Fibroblast of skin of scalp (primary cell): ENCODE data around the gene FLT1.

Experiments
- DNase-seq: peaks from one replicate; pipeline ENCODE4 v3.0.0-alpha.2; 2013

FLT1 gene

DNA sequence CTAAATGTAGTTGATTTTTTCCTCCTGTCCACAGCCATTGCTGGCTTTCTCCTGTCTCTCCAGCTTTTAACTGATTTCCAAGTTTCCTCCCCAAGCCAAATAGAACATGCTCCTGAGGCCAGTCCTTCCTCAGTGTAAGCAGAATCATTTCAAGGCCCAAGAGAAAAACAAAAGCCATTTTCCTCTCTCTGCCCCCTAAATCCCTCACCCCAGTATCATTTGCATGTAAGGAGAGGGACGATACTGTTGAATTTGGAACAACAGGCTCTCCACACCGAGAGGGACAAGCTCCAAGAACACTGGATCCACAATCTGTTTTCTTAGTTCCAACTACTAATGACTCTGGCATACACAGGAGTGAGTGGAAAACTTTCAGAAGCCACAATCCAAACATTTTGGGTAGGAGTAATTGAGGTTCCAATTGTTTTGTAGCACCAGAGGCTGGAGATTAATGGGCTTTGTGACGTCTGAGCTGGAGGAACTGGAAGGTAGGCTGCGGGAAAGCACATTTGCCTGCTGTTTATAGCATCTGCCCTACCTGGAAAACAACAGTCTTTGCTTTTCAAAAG is 156.8 kb downstream of the FLT1 start:
- DNase-seq, result no peak

DNA sequence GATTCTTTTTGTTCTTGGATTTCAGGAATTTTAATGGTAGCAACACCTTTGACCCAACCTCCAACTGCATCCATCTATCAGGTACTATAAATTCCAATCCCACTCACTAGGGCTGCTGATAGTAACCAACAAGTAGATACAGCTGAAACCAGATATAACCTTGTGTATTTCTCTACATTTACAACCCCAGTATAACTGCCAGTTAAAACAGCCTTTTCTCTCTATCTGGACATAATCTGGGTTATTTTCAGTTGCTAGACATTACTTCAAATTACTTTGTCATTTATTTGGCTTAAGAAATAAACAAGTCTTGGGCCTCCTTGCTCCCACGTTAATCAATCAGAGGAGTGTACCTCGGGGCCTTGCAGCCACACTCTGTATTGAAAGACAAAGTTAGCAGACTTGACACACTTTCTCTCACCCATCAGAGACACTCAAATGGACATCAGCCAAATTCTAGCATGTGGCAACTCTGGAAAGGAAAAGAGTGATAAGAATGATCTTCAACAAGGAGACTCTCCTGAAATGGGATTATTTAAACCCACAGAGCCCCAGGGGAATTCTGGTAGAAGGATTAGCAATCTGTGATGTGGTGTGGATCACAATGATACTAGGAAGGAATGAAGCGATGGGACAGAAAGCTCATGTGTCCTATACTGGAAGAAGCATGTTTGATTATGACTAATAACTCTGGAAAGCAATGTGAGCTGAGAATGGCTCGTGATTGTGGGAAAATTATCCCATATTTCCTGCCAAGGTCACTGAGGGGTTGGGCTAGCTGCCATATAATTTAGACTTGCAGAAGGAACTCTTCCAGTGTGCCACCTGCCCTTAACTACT is 157.5 kb downstream of the FLT1 start:
- DNase-seq, result peak; percentile 93

DNA sequence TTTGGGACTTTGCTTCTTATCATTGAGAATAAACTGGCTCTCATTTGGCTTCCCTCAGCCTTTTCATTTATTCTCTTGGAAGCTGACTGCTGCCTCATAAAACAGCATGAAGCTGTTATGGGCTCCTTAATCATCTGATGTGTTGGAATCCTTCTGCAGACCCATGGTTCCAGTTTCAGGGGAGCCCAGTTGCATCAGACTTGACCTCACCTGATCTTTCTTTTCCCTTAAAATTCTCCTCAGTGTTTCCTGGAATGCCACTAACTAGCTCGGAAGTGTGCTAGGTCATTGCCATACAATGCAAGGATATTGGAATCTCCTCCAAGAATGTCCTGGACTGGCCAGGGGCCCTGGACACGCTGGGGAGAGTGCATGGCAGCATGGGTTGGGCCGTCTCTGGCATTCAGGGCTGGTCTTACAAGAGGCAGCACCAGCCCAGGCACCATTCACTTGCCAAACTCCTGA is 158.7 kb downstream of the FLT1 start:
- no peak for DNase-seq

DNA sequence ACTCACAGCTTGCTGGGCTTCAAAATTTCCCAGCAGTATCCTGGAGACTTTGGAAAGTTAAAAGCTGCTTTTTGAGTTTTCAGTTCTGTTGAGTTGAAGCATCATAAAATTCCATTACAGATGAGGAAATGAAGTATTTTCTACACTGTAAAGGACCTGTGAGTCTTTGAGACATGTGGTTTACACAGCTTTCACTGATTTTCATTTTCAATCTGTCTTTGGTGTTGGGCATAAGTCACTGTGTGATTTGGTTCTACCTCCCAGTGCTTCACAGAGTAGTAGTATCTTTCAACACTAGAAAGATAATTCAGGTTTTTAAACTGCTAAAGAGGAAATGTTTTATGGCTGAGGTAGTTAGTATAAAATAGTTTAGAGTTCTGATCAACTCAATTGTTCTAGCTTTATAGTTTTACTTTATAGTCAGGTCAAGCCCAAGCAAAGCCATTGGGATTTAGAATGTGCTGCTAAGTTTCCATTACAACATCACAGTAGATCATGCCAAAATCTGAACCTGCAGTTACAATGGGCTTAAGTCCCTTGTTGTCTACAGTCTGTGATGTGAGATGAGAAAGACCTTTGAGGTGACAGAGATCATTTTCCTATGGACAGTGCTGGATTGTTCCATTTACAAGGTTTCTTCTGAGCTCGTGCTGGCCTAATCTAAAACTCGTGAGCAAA is 161.6 kb downstream of the FLT1 start:
- no peak for DNase-seq

DNA sequence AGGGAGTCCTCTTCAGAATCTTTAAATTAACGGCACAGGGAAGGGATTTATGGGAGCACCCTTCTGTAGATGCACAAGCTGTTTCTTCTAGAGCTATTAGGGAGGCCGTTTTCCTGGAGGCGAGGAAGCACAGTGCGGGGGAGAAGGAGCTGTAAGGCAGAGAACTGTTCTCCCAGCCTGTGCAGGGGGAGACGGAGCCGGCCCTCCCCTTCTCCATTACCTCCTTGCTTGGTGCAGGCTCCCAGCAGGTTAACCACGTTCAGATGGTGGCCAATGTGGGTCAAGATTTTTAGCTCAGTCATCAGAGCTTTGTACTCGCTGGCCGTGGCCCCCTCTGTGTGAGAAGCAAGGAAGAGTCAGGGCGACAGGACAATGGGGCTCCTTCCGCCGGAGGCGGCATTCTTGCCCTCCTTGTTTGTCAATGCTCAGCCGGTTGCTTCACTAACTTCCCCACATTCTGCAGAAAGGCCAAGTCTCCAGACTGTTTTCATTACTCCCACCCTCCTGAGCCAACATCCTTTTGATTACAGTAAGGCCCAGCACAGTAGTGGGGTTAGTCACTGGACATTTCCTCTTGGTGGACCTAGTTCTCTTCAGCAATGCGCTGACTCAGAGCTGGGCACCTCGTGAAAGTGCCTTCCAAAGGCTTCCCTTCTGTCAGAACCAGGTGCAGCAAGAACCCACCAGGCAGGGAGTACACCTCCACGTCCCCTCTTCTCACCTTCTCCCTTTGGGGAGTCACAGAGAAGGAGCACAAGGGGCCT is 165.4 kb downstream of the FLT1 start:
- DNase-seq, result peak; percentile 77

DNA sequence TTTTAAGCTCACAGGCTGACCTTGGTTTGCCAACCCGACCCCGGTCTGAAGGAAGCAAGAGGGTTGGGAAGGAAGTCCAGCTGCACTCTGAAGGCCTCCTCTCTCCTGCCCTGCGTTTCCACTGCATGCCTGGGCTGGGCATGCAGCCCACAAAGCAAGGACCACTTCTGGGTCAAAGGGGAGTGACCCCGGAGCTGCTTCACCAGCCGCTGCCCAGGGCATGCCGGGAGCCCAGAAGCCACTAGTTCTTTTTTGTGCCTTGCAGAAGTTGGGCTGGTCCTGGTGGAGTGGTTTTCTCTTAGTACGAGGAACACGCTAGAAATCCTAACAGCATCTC is 166.7 kb downstream of the FLT1 start:
- no peak for DNase-seq

DNA sequence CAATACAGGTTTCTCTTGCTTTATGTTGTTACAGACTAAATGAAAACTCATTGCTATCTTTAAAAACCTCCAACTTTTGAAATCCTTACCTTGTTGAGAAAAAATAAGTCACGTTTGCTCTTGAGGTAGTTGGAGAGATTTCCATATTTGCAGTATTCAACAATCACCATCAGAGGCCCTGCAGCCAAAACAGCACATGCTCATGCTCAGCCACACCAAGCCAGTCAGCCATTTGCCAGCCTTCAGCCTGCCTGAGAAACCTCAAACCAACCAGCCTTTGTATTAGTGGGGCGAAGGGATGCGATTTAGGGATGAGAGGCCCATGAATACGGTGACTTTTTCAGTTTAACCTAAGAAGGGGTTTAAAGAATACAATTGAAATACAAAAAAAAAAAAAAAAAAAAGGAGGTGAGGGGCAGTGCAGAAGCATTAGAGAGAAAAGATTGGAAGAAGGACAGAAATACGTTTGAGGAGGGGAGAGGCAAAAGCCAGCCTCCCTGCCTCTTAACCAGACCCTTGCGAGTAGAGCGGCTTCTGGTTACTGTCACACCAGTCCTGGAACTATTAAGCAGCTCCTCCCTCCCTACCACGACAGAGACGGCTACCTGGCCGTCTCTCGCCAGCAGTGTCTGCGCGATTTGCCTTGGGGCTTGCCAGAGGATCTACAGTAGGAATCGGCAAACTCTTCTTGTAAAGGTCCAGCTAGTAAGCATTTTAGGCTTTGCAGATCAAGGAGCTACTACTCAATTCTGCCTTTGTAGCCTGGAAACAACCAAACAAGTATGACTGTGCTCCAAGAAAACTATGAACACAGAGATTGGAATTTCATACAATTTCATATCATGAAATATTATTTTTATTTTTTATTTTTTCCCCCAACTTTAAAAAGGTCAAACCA is 167.3 kb downstream of the FLT1 start:
- DNase-seq, result peak; percentile 31

DNA sequence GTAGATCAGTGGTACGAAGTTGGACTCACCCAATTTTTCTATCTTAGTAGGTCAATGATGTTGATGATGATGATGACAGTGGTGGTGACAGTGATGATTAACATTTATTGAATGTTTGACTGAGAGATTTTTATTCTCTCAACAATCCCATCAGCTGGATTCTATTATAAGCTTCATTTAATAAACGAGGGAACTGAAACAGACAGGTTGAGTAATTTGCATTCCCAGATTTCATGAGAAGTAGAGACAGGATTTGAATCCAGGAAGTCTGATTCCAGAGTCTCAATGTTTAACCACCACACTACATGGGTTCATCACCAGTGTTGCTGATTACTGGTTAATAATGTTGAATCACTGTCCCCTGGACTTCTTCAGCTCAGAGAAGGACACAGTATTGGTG is 168.9 kb downstream of the FLT1 start:
- peak; percentile 44 for DNase-seq

DNA sequence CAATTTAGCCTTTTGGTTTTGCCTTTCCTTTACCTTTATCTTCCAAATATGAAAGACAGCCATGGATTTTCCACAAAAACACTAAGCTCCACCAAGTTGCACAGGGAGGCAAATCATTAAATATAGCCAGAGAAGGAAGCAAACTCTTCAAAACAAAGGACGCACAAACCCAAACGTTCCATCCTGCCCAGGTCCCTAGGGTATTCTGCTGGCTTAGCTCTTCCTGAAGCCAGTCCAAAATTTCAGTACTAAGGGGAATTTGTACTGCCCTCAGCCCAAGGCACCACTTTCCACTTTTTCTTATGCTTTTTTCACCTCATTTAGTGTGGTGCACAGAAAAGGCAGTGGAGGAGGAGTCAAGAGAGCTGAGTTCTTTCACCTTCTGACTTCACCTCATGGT is 169.9 kb downstream of the FLT1 start:
- peak; percentile 59 for DNase-seq

DNA sequence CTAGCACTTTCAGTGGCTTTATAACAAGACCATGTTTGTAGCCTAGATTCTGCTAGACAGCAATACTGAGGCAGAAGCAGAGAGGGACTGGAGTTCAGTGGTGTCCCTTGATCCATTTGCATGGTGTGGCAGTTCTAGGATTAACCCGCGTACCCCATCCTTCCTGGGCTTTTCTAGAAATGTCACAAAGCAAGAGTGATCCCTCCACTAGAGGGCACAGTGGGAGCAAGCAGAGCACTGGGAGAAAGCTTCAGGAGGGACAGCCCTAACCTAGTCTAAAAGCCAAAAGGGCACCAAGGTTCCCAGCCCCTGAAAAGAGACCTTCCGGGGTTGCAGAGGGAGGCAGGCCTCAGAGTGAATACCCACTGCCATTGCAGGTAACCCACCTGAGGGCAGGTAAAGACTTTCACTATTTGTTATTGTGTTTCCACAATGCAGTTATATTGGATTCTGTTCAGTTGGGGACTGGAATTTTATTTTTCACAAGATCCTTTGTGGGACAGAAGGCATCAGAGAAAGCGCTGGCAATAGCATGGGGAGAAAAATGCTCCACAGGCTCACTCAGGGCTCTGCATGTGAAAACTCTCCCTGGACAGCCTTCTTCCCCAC is 170.6 kb downstream of the FLT1 start:
- peak; percentile 71 for DNase-seq

DNA sequence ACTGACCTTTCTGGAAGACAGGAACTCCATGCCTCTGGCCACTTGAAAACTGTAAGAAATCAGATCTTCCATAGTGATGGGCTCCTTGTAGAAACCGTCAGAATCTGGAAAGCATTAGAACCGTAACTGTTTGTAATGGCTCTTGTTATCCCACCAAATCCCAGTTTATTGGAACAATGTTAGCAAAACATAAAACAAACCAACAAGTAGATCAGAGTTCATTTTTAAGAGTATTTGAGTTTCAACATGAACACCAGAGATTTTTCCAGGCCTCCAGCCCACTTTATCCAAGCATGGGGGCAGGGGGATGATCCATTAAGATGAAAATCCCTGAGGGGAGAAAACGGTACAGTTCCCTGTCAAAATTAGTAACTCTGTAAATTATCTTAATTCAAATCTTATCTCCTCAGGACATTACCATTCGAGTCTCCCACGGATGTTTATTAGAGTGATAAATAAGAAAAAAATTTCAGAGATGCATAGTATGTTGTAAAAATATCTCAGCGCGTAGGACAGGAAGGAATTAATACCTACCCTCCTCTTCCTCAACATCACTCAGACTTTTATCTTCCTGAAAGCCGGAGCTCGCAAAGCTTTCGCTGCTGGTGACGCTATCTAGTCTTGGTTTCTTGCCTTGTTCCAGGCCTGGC is 172.5 kb downstream of the FLT1 start:
- DNase-seq, result peak; percentile 29

DNA sequence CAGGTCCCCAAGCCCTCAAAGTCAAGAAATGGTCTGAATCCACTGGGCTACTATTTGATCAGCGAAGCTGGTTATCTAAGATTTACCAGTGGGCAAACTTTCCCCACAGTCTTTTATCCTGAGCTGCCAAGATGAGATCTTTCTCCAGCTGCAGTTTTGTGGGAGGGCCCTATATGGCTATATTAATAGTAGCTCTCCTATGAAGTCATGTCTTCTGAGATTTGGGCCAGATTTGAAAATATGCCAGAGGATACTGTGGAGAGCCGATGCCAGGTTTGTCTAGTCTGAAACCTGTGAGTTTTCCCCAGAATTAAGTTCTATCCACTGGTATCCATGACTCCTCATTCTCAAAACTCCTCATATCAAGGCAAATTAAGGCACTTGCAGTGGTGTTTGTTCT is 173.2 kb downstream of the FLT1 start:
- DNase-seq, result no peak

DNA sequence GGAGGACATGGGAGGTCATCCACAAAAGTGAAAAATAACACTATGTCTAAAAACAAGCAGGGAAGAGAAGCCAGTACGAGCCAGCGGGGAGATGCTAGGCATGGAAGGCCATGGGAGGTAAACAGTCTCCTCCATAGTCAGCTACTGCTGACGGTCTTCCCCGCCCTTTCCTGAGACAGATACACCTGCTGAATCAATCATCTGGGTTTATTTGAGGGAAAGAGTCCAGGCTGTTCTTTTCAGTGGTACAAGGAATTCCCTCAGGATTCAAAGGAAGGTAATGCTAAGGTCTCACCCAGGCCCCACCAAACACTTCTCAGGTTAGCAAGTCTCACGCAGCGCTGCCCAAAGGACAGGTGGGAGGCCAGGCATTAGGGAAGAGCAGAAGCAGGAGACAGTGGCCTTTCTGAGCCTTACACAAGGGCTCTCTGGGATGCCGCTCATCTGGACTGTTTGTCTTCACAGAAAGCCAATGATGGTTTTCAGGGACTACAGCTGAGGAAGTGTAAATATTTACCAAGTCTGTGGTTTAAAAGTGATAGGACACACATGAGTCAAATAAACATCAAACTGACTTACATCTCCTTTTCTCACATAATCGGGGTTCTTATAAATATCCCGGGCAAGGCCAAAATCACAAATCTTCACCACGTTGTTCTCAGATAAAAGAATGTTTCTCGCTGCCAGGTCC is 173.9 kb downstream of the FLT1 start:
- no peak for DNase-seq

DNA sequence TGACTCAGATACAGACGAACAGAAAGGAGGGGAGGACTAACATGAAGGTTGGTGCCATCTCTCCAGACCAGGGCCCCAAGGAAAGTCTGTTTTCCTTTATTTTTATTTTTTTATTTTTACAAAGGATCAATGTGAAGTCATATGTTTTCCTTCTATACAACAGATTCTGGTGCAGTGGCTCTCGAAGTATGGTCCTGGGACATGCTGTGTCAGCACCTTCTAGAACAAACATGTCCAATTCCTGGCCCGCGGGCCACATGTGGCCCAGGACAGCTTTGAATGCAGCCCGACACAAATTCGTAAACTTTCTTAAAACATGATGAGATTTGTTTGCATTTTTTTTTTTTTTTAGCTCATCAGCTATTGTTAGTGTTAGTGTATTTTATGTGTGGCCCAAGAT is 174.7 kb downstream of the FLT1 start:
- DNase-seq, result no peak

DNA sequence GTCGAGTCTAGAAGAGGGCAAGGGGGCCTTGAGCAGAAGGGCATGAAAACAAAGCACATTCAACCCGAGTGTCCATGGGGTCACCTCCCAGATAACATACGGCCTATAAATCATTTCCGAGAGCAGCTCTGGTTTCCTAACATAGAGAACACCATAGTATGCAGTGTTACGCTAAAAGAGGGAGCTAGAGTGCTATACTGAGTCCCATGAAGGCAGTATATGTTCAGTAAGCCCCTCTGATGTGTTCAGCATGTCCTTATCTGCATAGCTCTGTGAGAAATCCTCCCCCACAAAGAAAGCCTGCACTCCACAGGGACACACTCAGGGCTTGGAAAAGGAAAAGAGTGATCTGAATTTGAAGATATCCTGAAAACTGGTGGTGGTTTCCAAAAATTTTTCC is 175.4 kb downstream of the FLT1 start:
- DNase-seq, result no peak

DNA sequence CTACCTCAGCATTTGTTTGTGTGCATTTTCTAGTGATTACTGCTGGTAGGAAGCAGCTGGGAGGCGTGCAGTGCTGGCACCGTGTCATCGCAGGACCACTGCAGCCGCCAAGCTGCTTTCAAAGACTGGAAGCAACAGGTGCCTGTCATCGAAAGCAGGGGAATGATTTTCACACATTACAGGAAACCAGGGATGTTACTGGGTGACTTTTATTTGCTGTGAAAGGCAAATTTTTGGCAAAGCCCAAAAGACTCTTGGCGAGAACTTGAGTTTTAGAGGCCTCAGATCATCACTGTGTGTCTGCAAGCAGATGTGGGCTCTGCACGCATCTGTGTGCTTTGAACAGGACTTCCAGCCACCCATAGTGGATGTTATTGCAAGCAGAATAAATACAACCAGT is 176.4 kb downstream of the FLT1 start:
- DNase-seq, result no peak

DNA sequence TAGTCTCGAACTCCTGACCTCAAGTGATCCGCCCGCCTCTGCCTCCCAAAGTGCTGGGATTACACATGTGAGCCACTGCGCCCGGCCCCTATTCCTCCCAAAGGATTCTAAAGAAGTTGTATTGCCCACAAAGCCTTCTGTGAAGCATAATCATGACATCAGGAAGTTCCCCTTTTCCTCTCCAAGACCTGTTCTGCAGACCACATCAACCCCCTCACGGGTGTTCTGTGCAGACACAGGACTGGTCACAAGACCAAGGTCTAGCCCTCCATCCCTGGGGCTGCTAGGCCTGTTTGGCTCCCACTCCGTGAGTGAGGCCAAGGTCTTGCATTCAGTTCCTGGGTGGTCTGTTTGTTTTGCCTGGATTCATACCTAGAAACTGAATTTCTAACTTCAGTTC is 178.1 kb downstream of the FLT1 start:
- no peak for DNase-seq

DNA sequence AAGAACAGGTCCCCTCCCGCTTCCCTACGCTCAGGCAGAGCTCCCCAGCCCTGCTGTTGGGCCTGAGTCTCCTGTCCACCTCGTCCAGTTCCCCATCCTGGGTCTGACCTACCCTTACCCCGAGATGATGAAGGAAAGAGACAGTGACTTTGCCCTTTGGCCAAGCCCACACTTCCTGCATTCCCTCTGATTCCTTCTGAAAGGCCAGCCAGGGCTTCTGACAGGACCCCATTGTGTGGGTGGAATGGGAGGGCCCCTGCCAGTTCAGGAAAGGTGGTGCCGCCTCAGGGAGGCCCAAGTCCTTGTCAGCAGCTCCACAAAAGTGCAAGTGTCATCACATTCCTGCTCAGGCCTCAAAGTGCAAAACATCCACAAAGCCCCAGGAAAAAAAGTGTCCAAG is 178.8 kb downstream of the FLT1 start:
- DNase-seq, result no peak

DNA sequence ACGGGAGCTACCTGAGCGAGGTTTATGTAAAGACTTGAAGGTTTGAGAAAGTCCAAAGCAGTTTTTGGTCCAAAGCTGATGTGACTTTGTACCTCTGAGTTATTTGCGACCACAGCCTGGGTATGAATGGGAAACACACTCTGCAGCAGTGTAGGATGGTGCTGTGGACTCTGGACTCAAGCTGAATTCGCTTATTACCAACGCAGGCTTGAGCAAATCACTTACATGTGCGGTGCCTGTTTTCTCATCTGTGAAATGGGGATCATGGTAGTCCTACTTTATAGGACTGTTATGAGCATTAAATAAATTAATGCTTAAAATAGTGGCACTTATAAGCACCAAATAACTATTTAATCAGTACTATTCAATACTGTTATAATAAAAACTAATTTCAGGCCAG is 180.0 kb downstream of the FLT1 start:
- DNase-seq, result no peak

DNA sequence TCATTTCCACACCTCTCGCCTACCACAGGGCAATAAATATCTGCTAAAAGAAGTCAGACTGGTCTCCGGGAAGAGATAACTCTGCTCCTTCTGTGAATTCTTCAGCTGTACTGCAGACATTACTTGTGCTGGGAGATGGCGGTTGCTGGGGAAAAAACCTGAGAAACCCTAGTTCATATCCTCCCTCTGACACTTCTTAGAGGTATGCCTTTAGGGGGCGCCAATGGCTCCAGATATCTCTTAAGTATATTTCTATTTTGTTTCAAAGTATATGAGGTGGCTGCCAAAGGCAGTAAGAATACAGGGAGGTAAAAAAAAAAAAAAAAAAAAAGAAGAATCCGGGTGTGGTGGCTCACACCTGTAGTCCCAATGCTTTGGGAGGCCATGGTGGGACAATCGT is 181.3 kb downstream of the FLT1 start:
- DNase-seq, result peak; percentile 42

DNA sequence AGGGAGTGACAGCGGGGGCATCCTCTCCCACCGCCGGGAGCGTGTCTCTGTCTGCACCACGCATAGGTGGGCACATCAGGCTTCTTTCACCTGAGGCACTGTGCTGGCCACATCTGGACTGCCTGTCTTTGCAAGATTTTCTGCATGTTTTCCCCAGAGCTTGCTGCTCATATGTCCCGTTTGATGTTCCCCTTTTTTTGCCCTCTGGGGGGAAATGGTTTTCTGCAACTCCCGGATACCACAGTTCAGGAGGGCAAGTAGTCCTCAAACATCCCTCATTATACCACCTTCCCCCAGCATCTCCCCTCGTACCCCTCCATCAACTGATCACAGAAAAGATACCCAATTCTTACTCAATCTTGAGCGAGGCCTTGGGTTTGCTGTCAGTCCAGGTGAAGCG is 188.6 kb downstream of the FLT1 start:
- DNase-seq, result no peak
